Midbrain (tissue), 1 donor: ENCODE results near the gene H19.

Experiments
- DNase-seq: peaks from one replicate; lab custom pipeline; 2025; lab: John Stamatoyannopoulos, UW

Gene H19

DNA sequence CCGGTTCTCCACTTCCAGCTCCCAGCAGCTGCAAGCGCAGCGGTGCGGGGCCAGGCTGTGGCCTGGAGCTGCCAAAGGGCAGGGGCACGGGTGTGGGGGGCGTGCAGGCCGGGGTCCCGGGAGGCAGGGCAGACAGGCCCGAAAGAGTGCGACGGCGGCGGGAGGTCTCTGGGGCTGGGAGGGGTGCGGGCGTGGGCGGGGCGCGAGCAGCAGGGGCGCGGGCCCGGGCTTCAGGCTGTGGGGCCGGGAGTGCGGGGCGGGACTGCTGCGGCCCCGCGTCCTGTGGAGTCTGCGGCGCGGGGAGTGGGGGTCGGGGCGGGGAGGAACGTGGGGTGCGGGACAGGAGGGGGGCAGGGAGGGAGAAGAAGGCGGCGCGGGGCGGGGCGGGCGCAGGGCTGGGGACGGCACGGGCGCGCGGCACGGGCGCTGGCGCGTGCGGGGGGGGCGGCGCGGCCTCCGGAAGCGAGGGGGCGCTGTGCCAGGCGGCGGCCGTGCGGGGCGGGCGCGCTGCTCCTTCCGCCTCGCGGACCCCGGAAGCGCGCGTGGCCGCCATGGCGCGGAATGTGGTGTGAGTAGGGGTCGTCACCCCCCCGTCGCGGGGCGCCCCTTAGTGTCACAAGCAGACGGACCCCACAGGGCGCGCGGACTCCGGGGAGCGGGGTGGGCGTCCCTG lies 50.7 kb downstream of the H19 start, which contains the start of gene MRPL23:
Gene MRPL23 (plus strand): TSS at position 521 of the 673 bp plus-strand sequence. CDS start 31 bp downstream, at position 552.
- no peak for DNase-seq
